ENCODE measurements around the gene CEP120. TPM values are rescaled to one million over a fixed set of nuclear protein-coding genes. Genes with fewer than 3 reads are reported as not detected.
"Not testable (repeated sequence)": the region's sequence is repeated elsewhere in the genome, so short reads cannot be mapped to it uniquely, and the experiment has no call there.

CEP120 gene
- total and polyA plus RNA-seq, 12 donors: 4.2 to 36.8 (median 19.1) TPM

- TF ChIP-seq POLR2A (IDR thresholded peaks at IDR 0.05) (no peak), CTCF (IDR thresholded peaks at IDR 0.05) (no peak)
- no peaks in the 10 kb centered on the region for H3K4me1 ChIP-seq (replicated peaks in 1 of 2)
- H3K36me3 ChIP-seq (replicated peaks in 1 of 2): no peaks in the 10 kb centered on the region
- 80 to 82% (median 82%) methylated on average over 2 of the region's 2 CpGs for WGBS, 4 donors
- no peaks in the 10 kb centered on the region for H3K27me3 ChIP-seq
- H3K9me3 ChIP-seq (replicated peaks in 1 of 3): no peaks in the 10 kb centered on the region
- intact Hi-C loops (cut with DNase I): no loop called here
- H3K4me3 ChIP-seq: no peak overlapping the region
- DNase-seq: no peak
- no peak overlapping the region for H3K27ac ChIP-seq
Measured at GRCh38 chr5:123433596-123433995, 10.4 kb upstream of the CEP120 start.

DNA sequence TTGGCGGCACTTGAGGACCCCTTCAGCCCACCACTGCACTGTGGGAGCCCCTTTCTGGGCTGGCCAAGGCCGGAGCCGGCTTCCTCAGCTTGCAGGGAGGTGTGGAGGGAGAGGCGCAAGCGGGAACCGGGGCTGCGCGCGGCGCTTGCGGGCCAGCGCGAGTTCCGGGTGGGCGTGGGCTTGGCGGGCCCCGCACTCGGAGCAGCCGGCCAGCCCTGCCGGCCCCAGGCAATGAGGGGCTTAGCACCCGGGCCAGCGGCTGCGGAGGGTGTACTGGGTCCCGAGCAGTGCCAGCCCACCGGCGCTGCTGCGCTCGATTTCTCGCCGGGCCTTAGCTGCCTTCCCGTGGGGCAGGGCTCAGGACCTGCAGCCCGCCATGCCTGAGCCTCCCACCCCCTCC lies 7.2 kb upstream of the CEP120 start:
- intact Hi-C loops (cut with DNase I); H3K27me3 ChIP-seq; H3K4me1 ChIP-seq (replicated peaks in 1 of 2); H3K9me3 ChIP-seq (replicated peaks in 1 of 3); H3K36me3 ChIP-seq (replicated peaks in 1 of 2); H3K27ac ChIP-seq; H3K4me3 ChIP-seq; DNase-seq: not testable (repeated sequence)
- 92 to 100% (median 92%) methylated on average over 6 to 32 of the region's 32 CpGs for WGBS, 4 donors

DNA sequence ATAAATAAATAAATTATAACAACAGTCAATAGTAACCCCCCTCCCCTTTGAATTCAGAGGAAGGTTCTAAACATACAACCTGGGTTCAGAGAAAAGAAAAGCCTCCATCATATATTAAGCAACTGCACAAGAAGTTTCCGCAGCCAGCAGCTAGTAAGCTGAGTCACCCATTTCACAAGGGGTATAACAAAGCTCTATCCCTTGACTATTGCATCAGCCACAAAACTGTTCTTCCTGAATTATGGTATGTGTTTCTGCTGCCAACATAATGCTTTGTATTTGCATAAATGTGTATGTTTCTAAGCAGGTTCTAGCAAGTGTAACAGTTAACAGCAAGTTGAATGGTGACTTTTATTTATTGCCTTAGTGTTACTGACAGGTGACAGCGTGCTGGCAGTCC lies 6.8 kb upstream of the CEP120 start:
- DNase-seq: peak in 3 of 7 donors; percentile 9 to 28 (median 14)
- Histone ChIP-seq H3K4me1 (replicated peaks in 1 of 2) (no peaks in the 10 kb centered on the region), H3K4me3 (no peak overlapping the region), H3K36me3 (replicated peaks in 1 of 2) (no peaks in the 10 kb centered on the region), H3K27me3 (no peaks in the 10 kb centered on the region), H3K9me3 (replicated peaks in 1 of 3) (no peaks in the 10 kb centered on the region), H3K27ac (no peak overlapping the region)
- 71 to 88% (median 85%) methylated on average over 2 of the region's 2 CpGs for WGBS, 4 donors
- TF ChIP-seq CTCF (IDR thresholded peaks at IDR 0.05) (no peak), POLR2A (IDR thresholded peaks at IDR 0.05) (no peak)
- intact Hi-C loops (cut with DNase I): loop anchor here (10.0 kb wide), 2 partner anchors 75 to 185 kb away; no protein-coding TSS in a partner anchor

- Histone ChIP-seq H3K27me3 (no peaks in the 10 kb centered on the region), H3K36me3 (replicated peaks in 1 of 2) (no peaks in the 10 kb centered on the region), H3K4me1 (replicated peaks in 1 of 2) (peaks cover 0 to under 1% of the 10 kb centered on the region in 2 donors), H3K27ac (no peak overlapping the region), H3K4me3 (no peak overlapping the region), H3K9me3 (replicated peaks in 1 of 3) (no peaks in the 10 kb centered on the region)
- TF ChIP-seq POLR2A (IDR thresholded peaks at IDR 0.05) (no peak), CTCF (IDR thresholded peaks at IDR 0.05) (no peak)
- DNase-seq: no peak
- intact Hi-C loops (cut with DNase I): loop anchor here (10.0 kb wide), 2 partner anchors 75 to 185 kb away; no protein-coding TSS in a partner anchor
- WGBS, 4 donors: 87 to 93% (median 88%) methylated on average over 3 of the region's 3 CpGs
Measured at GRCh38 chr5:123429221-123429954, 6.2 kb upstream of the CEP120 start.

Measured in adrenal gland (tissue), 12 donors.